HL-60 (cell line): ENCODE results near the gene SORBS2.

ENCODE experiments used
- TF ChIP-seq, protein P1 (sequence below): IDR thresholded peaks from one replicate; pipeline ENCODE4 v1.5.1; 2011; ENCODE audit warnings: low read length, control low read depth, inconsistent platforms; ENCODE audit not compliant: insufficient read depth
- TF ChIP-seq, protein P2 (sequence below): IDR thresholded peaks from 2 replicates; pipeline ENCODE4 v1.6.1; 2012; ENCODE audit warnings: low read depth; ENCODE audit not compliant: insufficient replicate concordance

DNA sequence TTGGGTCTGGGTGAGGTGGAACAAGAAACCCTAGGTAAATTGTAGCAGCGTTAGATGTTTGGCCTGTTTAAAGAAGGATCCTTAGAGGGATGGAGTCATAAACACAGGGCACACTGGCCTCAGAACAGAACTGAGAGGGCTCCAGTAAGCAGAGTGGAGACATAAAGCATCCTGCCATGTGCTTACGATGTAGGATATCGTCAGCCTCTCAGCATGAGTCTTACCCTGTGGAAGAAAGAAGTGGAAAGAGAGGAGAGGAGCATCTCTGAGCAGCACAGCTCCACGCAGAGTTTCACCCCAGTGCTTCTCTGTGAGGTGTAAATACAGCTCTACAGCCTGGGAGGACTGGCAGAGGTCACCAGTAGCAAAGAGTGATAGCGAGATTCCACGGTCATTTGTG, 27.8 kb upstream of the SORBS2 start:
- TF ChIP-seq, protein P1, sequence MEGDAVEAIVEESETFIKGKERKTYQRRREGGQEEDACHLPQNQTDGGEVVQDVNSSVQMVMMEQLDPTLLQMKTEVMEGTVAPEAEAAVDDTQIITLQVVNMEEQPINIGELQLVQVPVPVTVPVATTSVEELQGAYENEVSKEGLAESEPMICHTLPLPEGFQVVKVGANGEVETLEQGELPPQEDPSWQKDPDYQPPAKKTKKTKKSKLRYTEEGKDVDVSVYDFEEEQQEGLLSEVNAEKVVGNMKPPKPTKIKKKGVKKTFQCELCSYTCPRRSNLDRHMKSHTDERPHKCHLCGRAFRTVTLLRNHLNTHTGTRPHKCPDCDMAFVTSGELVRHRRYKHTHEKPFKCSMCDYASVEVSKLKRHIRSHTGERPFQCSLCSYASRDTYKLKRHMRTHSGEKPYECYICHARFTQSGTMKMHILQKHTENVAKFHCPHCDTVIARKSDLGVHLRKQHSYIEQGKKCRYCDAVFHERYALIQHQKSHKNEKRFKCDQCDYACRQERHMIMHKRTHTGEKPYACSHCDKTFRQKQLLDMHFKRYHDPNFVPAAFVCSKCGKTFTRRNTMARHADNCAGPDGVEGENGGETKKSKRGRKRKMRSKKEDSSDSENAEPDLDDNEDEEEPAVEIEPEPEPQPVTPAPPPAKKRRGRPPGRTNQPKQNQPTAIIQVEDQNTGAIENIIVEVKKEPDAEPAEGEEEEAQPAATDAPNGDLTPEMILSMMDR = no peak
- TF ChIP-seq, protein P2, sequence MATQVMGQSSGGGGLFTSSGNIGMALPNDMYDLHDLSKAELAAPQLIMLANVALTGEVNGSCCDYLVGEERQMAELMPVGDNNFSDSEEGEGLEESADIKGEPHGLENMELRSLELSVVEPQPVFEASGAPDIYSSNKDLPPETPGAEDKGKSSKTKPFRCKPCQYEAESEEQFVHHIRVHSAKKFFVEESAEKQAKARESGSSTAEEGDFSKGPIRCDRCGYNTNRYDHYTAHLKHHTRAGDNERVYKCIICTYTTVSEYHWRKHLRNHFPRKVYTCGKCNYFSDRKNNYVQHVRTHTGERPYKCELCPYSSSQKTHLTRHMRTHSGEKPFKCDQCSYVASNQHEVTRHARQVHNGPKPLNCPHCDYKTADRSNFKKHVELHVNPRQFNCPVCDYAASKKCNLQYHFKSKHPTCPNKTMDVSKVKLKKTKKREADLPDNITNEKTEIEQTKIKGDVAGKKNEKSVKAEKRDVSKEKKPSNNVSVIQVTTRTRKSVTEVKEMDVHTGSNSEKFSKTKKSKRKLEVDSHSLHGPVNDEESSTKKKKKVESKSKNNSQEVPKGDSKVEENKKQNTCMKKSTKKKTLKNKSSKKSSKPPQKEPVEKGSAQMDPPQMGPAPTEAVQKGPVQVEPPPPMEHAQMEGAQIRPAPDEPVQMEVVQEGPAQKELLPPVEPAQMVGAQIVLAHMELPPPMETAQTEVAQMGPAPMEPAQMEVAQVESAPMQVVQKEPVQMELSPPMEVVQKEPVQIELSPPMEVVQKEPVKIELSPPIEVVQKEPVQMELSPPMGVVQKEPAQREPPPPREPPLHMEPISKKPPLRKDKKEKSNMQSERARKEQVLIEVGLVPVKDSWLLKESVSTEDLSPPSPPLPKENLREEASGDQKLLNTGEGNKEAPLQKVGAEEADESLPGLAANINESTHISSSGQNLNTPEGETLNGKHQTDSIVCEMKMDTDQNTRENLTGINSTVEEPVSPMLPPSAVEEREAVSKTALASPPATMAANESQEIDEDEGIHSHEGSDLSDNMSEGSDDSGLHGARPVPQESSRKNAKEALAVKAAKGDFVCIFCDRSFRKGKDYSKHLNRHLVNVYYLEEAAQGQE = no peak
